HG03175 (cell line): ENCODE data around the gene FKBP1B.
"Not testable (repeated sequence)": the region's sequence is repeated elsewhere in the genome, so short reads cannot be mapped to it uniquely, and the experiment has no call there.

Experiments used
- ATAC-seq: cut with Tn5 transposase; IDR thresholded peaks from one replicate; pipeline ENCODE4 v1.9.1; 2021; ENCODE audit warnings: mild to moderate bottlenecking, moderate library complexity; ENCODE audit not compliant: unreplicated experiment

Gene FKBP1B

GRCh38 chr2:24049485-24050021 lies at the start of gene FKBP1B:
Gene FKBP1B, plus strand, starts transcription at chr2:24049741. Its CDS starts 109 bp downstream, at chr2:24049850.
- no peak for ATAC-seq

GRCh38 chr2:24007693-24008092 lies 41.8 kb upstream of the FKBP1B start:
- ATAC-seq = no peak

- no peak for ATAC-seq
Measured at GRCh38 chr2:24008672-24009366, 40.7 kb upstream of the FKBP1B start.

- ATAC-seq = no peak
Measured at GRCh38 chr2:24009367-24009679, 40.2 kb upstream of the FKBP1B start.

- ATAC-seq = no peak
Measured at GRCh38 chr2:24009680-24010476, 39.7 kb upstream of the FKBP1B start, which contains the start of gene MFSD2B. Gene MFSD2B, plus strand, starts transcription at chr2:24010085. Its CDS starts 12 bp downstream, at chr2:24010097.

- ATAC-seq = no peak
Measured at GRCh38 chr2:24010477-24011249, 38.9 kb upstream of the FKBP1B start.

GRCh38 chr2:24011250-24012104 lies 38.1 kb upstream of the FKBP1B start:
- ATAC-seq = no peak

- ATAC-seq = no peak
Measured at GRCh38 chr2:24012521-24013188, 36.9 kb upstream of the FKBP1B start.

- not testable (repeated sequence) for ATAC-seq
Measured at GRCh38 chr2:24014902-24015301, 34.6 kb upstream of the FKBP1B start.

- ATAC-seq = no peak
Measured at GRCh38 chr2:24015562-24016375, 33.8 kb upstream of the FKBP1B start.

- no peak for ATAC-seq
Measured at GRCh38 chr2:24016376-24016761, 33.2 kb upstream of the FKBP1B start.

- no peak for ATAC-seq
Measured at GRCh38 chr2:24016853-24017703, 32.5 kb upstream of the FKBP1B start.

GRCh38 chr2:24017711-24018110 lies 31.8 kb upstream of the FKBP1B start:
- ATAC-seq = no peak

GRCh38 chr2:24018241-24018640 lies 31.3 kb upstream of the FKBP1B start:
- no peak for ATAC-seq

- no peak for ATAC-seq
Measured at GRCh38 chr2:24019729-24020128, 29.8 kb upstream of the FKBP1B start.

- ATAC-seq = no peak
Measured at GRCh38 chr2:24020244-24020643, 29.3 kb upstream of the FKBP1B start.

GRCh38 chr2:24021122-24021998 lies 28.2 kb upstream of the FKBP1B start:
- no peak for ATAC-seq
